ENCODE data around the gene GPR142. TPM values are rescaled to one million over a fixed set of nuclear protein-coding genes. Genes with fewer than 3 reads are reported as not detected.

Gene GPR142
- total and polyA plus RNA-seq, 2 of the 13 experiments (the other 11 are each of a cell fraction or from before 2014, with no cell fraction given) = not detected

- TF ChIP-seq ZBTB26 (CRISPR knock-in tag; IDR thresholded peaks at IDR 0.05; ENCODE audit: borderline replicate concordance) (peak; percentile 93), AKAP8 (CRISPR knock-in tag; IDR thresholded peaks at IDR 0.05) (no peak), RELA (CRISPR knock-in tag; IDR thresholded peaks at IDR 0.05) (no peak), SIN3B (IDR thresholded peaks at IDR 0.05; ENCODE audit: low read length) (no peak), YEATS4 (CRISPR knock-in tag; IDR thresholded peaks at IDR 0.05; ENCODE audit: borderline replicate concordance) (no peak), XBP1 (CRISPR knock-in tag; IDR thresholded peaks at IDR 0.05) (no peak), E2F2 (CRISPR knock-in tag; IDR thresholded peaks at IDR 0.05; ENCODE audit: borderline replicate concordance) (no peak), PRDM10 (CRISPR knock-in tag; IDR thresholded peaks at IDR 0.05; ENCODE audit: low read depth) (peak; percentile 48; the same call in 1 of the 2 replicates), ZNF766 (CRISPR knock-in tag; IDR thresholded peaks at IDR 0.05; ENCODE audit: borderline replicate concordance) (no peak), ZNF331 (CRISPR knock-in tag; IDR thresholded peaks at IDR 0.05) (peak; percentile 93), PBX3 (CRISPR knock-in tag; IDR thresholded peaks at IDR 0.05; ENCODE audit: borderline replicate concordance) (no peak), MYPOP (CRISPR knock-in tag; IDR thresholded peaks at IDR 0.05) (no peak; the same call in 1 of the 2 replicates), ERF (CRISPR knock-in tag; IDR thresholded peaks at IDR 0.05) (peak; percentile 9), PLSCR1 (CRISPR knock-in tag; IDR thresholded peaks at IDR 0.05; ENCODE audit: borderline replicate concordance) (no peak), SAFB2 (CRISPR knock-in tag; IDR thresholded peaks at IDR 0.05; ENCODE audit: borderline replicate concordance, low read depth) (0 out of 2 replicates have a peak, but pooled peaks have one; percentile 50), TEAD2 (CRISPR knock-in tag; IDR thresholded peaks at IDR 0.05) (no peak), CBX1 (IDR thresholded peaks at IDR 0.05; ENCODE audit: low read depth) (peak; percentile 38), ZNF572 (CRISPR knock-in tag; IDR thresholded peaks at IDR 0.05) (no peak), JUN (CRISPR knock-in tag; IDR thresholded peaks at IDR 0.05) (peak; percentile 71; the same call in 1 of the 2 replicates), REXO4 (CRISPR knock-in tag; IDR thresholded peaks at IDR 0.05; ENCODE audit: borderline replicate concordance) (no peak)
Observed at GRCh38 chr17:74417178-74418045, 50.1 kb downstream of the GPR142 start (continued).

Measured in HepG2 (cell line).